GM23248 (cell line): ENCODE data around the gene M1AP. TPM values are rescaled to one million over a fixed set of nuclear protein-coding genes. Genes with fewer than 3 reads are reported as not detected.
A peak's percentile ranks its signal among the peaks of the same experiment; 100 is the strongest.

Source experiments
- DNase-seq: peaks from one replicate; pipeline ENCODE4 v3.0.0-alpha.2; 2015
- H2AFZ ChIP-seq: fragments of 200-600 bp; sonication (generic); 2 replicates; pipeline ENCODE4 v1.6.1; 2016; ENCODE audit warnings: antibody characterized with exemption
- H3F3A ChIP-seq: fragments of 200-600 bp; sonication (generic); 2 replicates; pipeline ENCODE4 v1.6.1; 2016; ENCODE audit warnings: mild to moderate bottlenecking, antibody characterized with exemption, mixed run types; ENCODE audit not compliant: insufficient read depth
- H3K27ac ChIP-seq: fragments of 200-600 bp; sonication (generic); 2 replicates; pipeline ENCODE4 v1.5.1; 2016; ENCODE audit warnings: mild to moderate bottlenecking
- H3K27me3 ChIP-seq: fragments of 200-600 bp; sonication (generic); replicated peaks from 2 replicates; pipeline ENCODE4 v1.6.1; 2016; ENCODE audit warnings: mild to moderate bottlenecking; ENCODE audit not compliant: insufficient read depth
- H3K36me3 ChIP-seq: fragments of 200-600 bp; sonication (generic); 2 replicates; pipeline ENCODE4 v1.6.1; 2016; ENCODE audit warnings: low read depth, mild to moderate bottlenecking
- H3K4me1 ChIP-seq: fragments of 200-600 bp; sonication (generic); 2 replicates; pipeline ENCODE4 v1.6.1; 2016; ENCODE audit warnings: mild to moderate bottlenecking; ENCODE audit not compliant: insufficient read depth
- H3K4me2 ChIP-seq: fragments of 200-600 bp; sonication (generic); one replicate; pipeline ENCODE4 v1.6.1; 2016; ENCODE audit warnings: mild to moderate bottlenecking; ENCODE audit not compliant: unreplicated experiment
- H3K4me3 ChIP-seq: fragments of 200-600 bp; sonication (generic); 2 replicates; pipeline ENCODE4 v1.5.1; 2016; ENCODE audit warnings: mild to moderate bottlenecking
- H3K79me2 ChIP-seq: fragments of 200-600 bp; sonication (generic); 2 replicates; pipeline ENCODE4 v1.6.1; 2016; ENCODE audit warnings: mild to moderate bottlenecking; ENCODE audit not compliant: insufficient read depth
- H3K9ac ChIP-seq: fragments of 200-600 bp; sonication (generic); 2 replicates; pipeline ENCODE4 v1.6.1; 2016; ENCODE audit warnings: mild to moderate bottlenecking
- H3K9me2 ChIP-seq: fragments of 200-600 bp; sonication (generic); 2 replicates; pipeline ENCODE4 v1.6.1; 2016; ENCODE audit warnings: mixed run types, mild to moderate bottlenecking, moderate library complexity; ENCODE audit not compliant: insufficient read depth
- H3K9me3 ChIP-seq: fragments of 200-600 bp; sonication (generic); one replicate; pipeline ENCODE4 v1.6.1; 2017; ENCODE audit warnings: low read depth
- H4K20me1 ChIP-seq: fragments of 200-600 bp; sonication (generic); 2 replicates; pipeline ENCODE4 v1.6.0; 2016; ENCODE audit not compliant: insufficient read depth
- EZH2 ChIP-seq: fragments of 200-600 bp; sonication (generic); IDR thresholded peaks from 2 replicates; pipeline ENCODE4 v1.6.1; 2018; ENCODE audit warnings: antibody characterized with exemption, mild to moderate bottlenecking; ENCODE audit not compliant: insufficient read depth, poor library complexity, severe bottlenecking
- EZH2phosphoT487 ChIP-seq: fragments of 200-600 bp; sonication (generic); IDR thresholded peaks from 2 replicates; pipeline ENCODE4 v1.6.1; 2018; ENCODE audit warnings: antibody characterized with exemption, moderate library complexity, mild to moderate bottlenecking, low read depth; ENCODE audit not compliant: insufficient read depth
- WGBS, 2 experiments: methylation state at CpG; one replicate each; pipeline ENCODE4 v1.1.6; 2015 to 2017; ENCODE audit warnings: low lambda C conversion rate in 2 of 2, low coverage in 1 of 2; ENCODE audit errors: missing lambda C conversion rate in 2 of 2; 5-methylcytosine and 5-hydroxymethylcytosine counted together
- in situ Hi-C: fragments of 300-500 bp; cut with MboI; formaldehyde crosslinking; loops from 2 replicates; pipeline ENCODE4 v1.15.0; 2020
- polyA plus RNA-seq: library from polyadenylated mRNA; unstranded; fragments of >200 nt; fragmentation: Nextera tagmentation; extraction: Ambion mirVana; gene quantifications from 2 replicates; pipeline ENCODE4 v1.2.1, GENCODE V29; 2016
- total RNA-seq: library from RNA; depleted of rRNA; stranded (reverse); fragments of >200 nt; shearing (Covaris generic); gene quantifications from 2 replicates; pipeline ENCODE4 v1.2.3, GENCODE V29; 2014

M1AP gene
- total and polyA plus RNA-seq, 2 experiments from 2014 or later = 0.18 to 1.5 TPM

DNA sequence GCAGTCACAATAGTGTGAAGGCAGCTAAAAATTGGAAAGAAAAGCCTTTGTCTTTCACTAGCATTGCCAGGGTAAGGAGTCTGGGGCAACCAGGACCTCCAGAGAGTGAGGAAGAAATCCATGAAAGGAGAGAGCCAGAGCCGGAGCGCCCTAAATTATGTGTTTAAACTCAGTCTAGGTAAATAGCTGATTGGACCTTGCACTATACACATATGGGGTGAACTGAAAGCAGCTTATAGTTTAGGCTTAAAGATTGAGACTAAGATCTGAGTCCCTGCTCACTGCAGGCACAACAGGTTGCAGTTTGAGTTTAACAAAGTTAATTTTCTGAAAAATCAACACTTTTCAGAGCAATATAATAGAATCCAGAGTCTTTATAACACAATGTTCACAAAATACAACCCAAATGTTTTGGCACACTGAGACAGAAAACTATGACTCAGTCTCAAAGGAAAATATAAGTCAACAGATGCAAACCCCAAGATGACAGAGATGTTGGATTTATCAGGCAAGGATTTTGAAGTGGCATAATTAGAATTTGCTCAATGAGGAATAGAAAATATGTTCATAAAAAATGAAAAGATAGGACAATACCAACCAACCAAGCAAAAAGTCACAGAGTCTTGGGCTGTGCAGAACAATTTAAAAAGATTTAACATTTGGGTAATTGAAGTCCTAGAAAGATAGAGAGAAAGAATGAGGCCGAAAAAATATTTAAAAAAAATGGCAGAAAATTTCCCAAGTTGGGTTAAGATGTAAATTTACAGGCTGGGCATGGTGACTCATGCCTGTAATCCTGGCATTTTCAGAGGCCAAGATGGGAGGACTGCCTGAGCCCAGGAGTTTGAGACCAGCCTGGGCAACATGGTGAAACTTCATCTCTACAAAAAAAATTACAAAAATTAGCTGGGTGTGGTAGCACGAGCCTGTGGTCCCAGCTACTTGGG lies 54.0 kb downstream of the M1AP start:
- Histone ChIP-seq H3K36me3 (no peaks in the 10 kb centered on the region), H3K27ac (no peak overlapping the region), H3K4me3 (no peak overlapping the region), H3K9me3 (no peaks in the 10 kb centered on the region), H3K9me2 (no peaks in the 10 kb centered on the region), H3K27me3 (no peaks in the 10 kb centered on the region), H3K4me1 (peaks cover 6% of the 10 kb centered on the region), H2AFZ (no peak overlapping the region), H3F3A (peaks cover 7% of the 10 kb centered on the region), H3K79me2 (no peaks in the 10 kb centered on the region), H3K9ac (no peak overlapping the region), H3K4me2 (no peak overlapping the region), H4K20me1 (no peaks in the 10 kb centered on the region)
- TF ChIP-seq EZH2phosphoT487 (no peak), EZH2 (no peak)
- peak; percentile 54 for DNase-seq
- in situ Hi-C loops = no loop called here
- 43 to 53% methylated on average over 4 of the region's 4 CpGs for WGBS, 2 experiments

DNA sequence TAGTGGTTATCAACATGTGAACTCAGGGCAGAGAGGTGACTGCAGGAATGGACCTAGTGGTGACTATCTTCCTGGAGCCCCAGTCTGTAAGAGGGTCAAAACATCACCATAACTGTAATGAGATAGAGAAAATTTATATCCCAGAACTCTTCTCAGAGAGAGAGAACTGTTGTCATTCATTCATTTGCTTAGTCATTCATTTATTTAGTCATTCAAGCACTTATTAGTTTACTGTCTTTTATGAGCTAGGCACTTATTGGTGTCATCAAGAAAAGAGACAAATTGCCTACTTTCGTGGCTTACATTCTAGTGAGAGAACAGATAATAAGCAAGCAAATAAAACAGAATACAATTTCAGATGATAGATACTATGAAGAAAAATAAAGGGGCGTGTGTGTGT lies 59.5 kb downstream of the M1AP start:
- Histone ChIP-seq H3K4me3 (no peak overlapping the region), H3K27ac (no peak overlapping the region), H3K9me2 (no peaks in the 10 kb centered on the region), H3K27me3 (no peaks in the 10 kb centered on the region), H3K9ac (no peak overlapping the region), H3K9me3 (no peaks in the 10 kb centered on the region), H3K4me2 (no peak overlapping the region), H3K79me2 (no peaks in the 10 kb centered on the region), H3K36me3 (no peaks in the 10 kb centered on the region), H2AFZ (no peak overlapping the region), H3F3A (peaks cover 20% of the 10 kb centered on the region), H3K4me1 (peaks cover 22% of the 10 kb centered on the region), H4K20me1 (no peaks in the 10 kb centered on the region)
- no peak for DNase-seq
- TF ChIP-seq EZH2phosphoT487 (no peak), EZH2 (no peak)
- in situ Hi-C loops = loop anchor here (5.0 kb wide), 1 partner anchor 86 kb away; no protein-coding TSS in a partner anchor
- WGBS, 2 experiments = 58 to 72% methylated on average over 2 of the region's 2 CpGs

DNA sequence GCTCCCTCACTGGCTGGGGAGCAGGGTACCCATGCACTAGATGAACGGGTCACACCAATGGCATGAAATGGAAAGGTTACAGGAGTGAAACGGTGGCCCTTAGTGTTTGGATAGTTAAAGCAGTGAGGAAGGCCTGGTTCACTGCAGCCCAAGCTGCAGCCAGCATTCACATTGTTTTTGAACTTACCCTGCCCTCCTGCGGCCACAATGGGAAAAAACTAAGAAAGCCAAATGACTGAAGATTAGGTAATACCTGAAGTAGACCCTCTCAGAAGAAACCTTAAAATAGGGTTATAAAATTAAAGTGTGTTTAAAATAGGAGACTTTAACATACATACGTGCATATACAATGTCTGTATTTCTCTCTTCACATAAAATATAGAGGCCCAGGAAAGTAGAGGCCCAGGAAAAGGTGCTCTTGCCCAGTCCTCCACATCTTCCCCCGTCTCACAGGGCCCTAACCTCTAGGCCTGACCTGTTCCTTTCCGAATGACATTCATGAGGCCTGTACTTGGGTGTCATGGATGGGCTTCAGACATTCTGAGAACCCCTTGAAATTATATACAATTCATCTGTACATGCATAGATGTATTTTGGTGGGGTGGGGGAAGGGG lies 60.4 kb downstream of the M1AP start:
- Histone ChIP-seq H3K4me3 (no peak overlapping the region), H3K4me1 (peaks cover 29% of the 10 kb centered on the region), H3K9ac (no peak overlapping the region), H3K27me3 (no peaks in the 10 kb centered on the region), H3F3A (peaks cover 27% of the 10 kb centered on the region), H3K36me3 (no peaks in the 10 kb centered on the region), H2AFZ (peak overlapping the region; percentile 62), H3K9me3 (no peaks in the 10 kb centered on the region), H3K4me2 (no peak overlapping the region), H3K9me2 (no peaks in the 10 kb centered on the region), H3K79me2 (no peaks in the 10 kb centered on the region), H4K20me1 (no peaks in the 10 kb centered on the region), H3K27ac (no peak overlapping the region)
- in situ Hi-C loops = loop anchor here (5.0 kb wide), 1 partner anchor 85 kb away; no protein-coding TSS in a partner anchor
- no peak for TF ChIP-seq EZH2phosphoT487
- TF ChIP-seq EZH2 = no peak
- WGBS, 2 experiments = 10 to 11% methylated on average over 6 of the region's 6 CpGs
- peak; percentile 84 for DNase-seq

DNA sequence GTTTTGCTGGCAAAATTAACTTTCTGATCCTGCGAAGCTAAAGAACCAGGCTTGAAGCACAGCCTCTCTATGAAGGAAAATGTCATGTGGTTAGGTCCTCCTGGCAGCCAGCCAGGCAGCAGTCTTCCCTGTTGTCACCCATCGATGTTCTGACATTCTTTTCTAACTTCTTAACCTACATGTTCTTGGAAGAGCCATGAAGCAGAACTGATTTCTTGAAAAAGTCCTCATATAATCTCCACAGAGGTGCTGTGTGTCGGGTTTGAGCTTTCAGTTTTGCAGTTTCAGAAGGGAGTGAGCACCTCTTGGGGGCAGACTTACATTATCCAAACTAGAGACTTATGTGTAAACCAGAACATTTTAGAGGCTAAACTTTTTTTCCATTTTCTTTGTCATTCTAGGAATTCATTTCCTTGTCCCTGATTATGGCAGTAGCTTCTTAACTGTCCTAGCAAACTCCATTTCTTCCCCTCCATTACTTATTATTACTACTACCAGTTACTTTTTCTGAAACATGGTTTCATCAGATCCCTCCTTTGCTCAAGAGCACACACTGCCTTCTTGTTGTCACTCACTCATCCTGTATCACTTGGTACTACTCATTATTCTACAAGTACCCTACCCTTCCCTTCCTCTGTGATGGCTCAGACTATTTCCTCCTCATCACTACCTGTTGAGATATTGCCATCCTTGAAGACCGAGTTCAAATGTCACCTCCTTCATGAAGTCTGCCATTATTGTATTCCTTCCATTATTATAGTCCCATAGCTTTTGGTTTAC lies 62.5 kb downstream of the M1AP start:
- 58 to 65% methylated on average over 4 of the region's 4 CpGs for WGBS, 2 experiments
- Histone ChIP-seq H3K9ac (no peak overlapping the region; the same call in 1 of the 2 replicates), H3K79me2 (no peaks in the 10 kb centered on the region), H3K9me2 (no peaks in the 10 kb centered on the region), H3K4me1 (peaks cover 29% of the 10 kb centered on the region), H4K20me1 (no peaks in the 10 kb centered on the region), H3K27ac (no peak overlapping the region), H3F3A (peaks cover 27% of the 10 kb centered on the region), H3K4me3 (no peak overlapping the region), H3K9me3 (no peaks in the 10 kb centered on the region), H3K4me2 (peak overlapping the region; percentile 22), H2AFZ (peak overlapping the region; percentile 54), H3K27me3 (no peaks in the 10 kb centered on the region), H3K36me3 (no peaks in the 10 kb centered on the region)
- TF ChIP-seq EZH2phosphoT487 (no peak), EZH2 (no peak)
- in situ Hi-C loops = loop anchor here (5.0 kb wide), 1 partner anchor 83 kb away; no protein-coding TSS in a partner anchor
- no peak for DNase-seq
